Karpas-422 (cell line): Measurements from ENCODE around the gene C4orf50. TPM values are rescaled to one million over a fixed set of nuclear protein-coding genes. Genes with fewer than 3 reads are reported as not detected.

Experiments used
- DNase-seq: peaks from one replicate; pipeline ENCODE4 v3.0.0-alpha.2; 2015
- H2AFZ ChIP-seq: fragments of 200-600 bp; sonication (generic); 2 replicates; pipeline ENCODE4 v1.6.1; 2014; ENCODE audit warnings: antibody characterized with exemption, low read length, mixed read lengths
- H3K27ac ChIP-seq: fragments of 200-600 bp; sonication (generic); 2 replicates; pipeline ENCODE4 v1.5.1; 2014; ENCODE audit warnings: mild to moderate bottlenecking, low read length, moderate library complexity
- H3K27me3 ChIP-seq: fragments of 200-600 bp; sonication (generic); 2 replicates; pipeline ENCODE4 v1.6.1; 2014; ENCODE audit warnings: low read length, mixed read lengths
- H3K36me3 ChIP-seq: fragments of 200-600 bp; sonication (generic); 2 replicates; pipeline ENCODE4 v1.6.1; 2014; ENCODE audit warnings: low read length, mixed read lengths; ENCODE audit not compliant: insufficient read depth
- H3K4me1 ChIP-seq: fragments of 200-600 bp; sonication (generic); 2 replicates; pipeline ENCODE4 v1.6.1; 2014; ENCODE audit warnings: mild to moderate bottlenecking, low read length, mixed read lengths
- H3K4me2 ChIP-seq: fragments of 200-600 bp; sonication (generic); 2 replicates; pipeline ENCODE4 v1.6.1; 2014; ENCODE audit warnings: low read length, low read depth, mild to moderate bottlenecking; ENCODE audit not compliant: poor library complexity, severe bottlenecking
- H3K4me3 ChIP-seq: fragments of 200-600 bp; sonication (generic); 2 replicates; pipeline ENCODE4 v1.5.1; 2014; ENCODE audit warnings: mild to moderate bottlenecking, antibody characterized with exemption, low read length, mixed read lengths
- H3K79me2 ChIP-seq: fragments of 200-600 bp; sonication (generic); 2 replicates; pipeline ENCODE4 v1.6.1; 2014; ENCODE audit warnings: mild to moderate bottlenecking, low read length, mixed read lengths
- H3K9ac ChIP-seq: fragments of 200-600 bp; sonication (generic); 2 replicates; pipeline ENCODE4 v1.6.0; 2014; ENCODE audit warnings: low read length
- H3K9me2 ChIP-seq: fragments of 200-600 bp; sonication (generic), shearing (Covaris generic); replicated peaks from 2 replicates; pipeline ENCODE4 v1.6.0; 2014; ENCODE audit warnings: mild to moderate bottlenecking, low read length, moderate library complexity; ENCODE audit not compliant: insufficient read depth
- H3K9me3 ChIP-seq: fragments of 300-700, 200-600 bp; sonication (generic); 2 replicates; pipeline ENCODE4 v1.6.1; 2014; ENCODE audit warnings: low read length, mixed read lengths
- H4K20me1 ChIP-seq: fragments of 200-600 bp; sonication (generic); 2 replicates; pipeline ENCODE4 v1.6.1; 2014; ENCODE audit warnings: mild to moderate bottlenecking, antibody characterized with exemption, low read length, low read depth; ENCODE audit not compliant: insufficient read depth
- total RNA-seq: library from RNA; depleted of rRNA; stranded (reverse); fragments of >200 nt; shearing (Covaris generic); gene quantifications from 2 replicates; pipeline ENCODE4 v1.2.3, GENCODE V29; 2014; ENCODE audit warnings: low replicate concordance

Gene C4orf50
- total RNA-seq, 1 experiment from 2014 or later = 0.19 TPM

- DNase-seq = no peak
- peaks cover 21% of the 10 kb centered on the region for H3K9me3 ChIP-seq
- peaks cover 24% of the 10 kb centered on the region for H3K4me1 ChIP-seq
- H3K27ac ChIP-seq = no peak overlapping the region
- H2AFZ ChIP-seq = no peak overlapping the region
- peak overlapping the region; percentile 21; the same call in 1 of the 2 replicates for H3K9ac ChIP-seq
- peaks cover 8% of the 10 kb centered on the region; the same call in 1 of the 2 replicates for H3K36me3 ChIP-seq
- no peak overlapping the region for H3K4me3 ChIP-seq
- H3K27me3 ChIP-seq = no peaks in the 10 kb centered on the region
- H4K20me1 ChIP-seq = no peaks in the 10 kb centered on the region
- no peaks in the 10 kb centered on the region for H3K79me2 ChIP-seq
- no peaks in the 10 kb centered on the region for H3K9me2 ChIP-seq
- peak overlapping the region; percentile 64 for H3K4me2 ChIP-seq
These were observed 72.3 kb downstream of the C4orf50 start for GRCh38 chr4:5945936-5946335.

GRCh38 chr4:5945171-5945570, 73.1 kb downstream of the C4orf50 start:
- Histone ChIP-seq H3K9me3 (peaks cover 25% of the 10 kb centered on the region), H3K36me3 (peaks cover 8% of the 10 kb centered on the region; the same call in 1 of the 2 replicates), H3K27me3 (no peaks in the 10 kb centered on the region), H4K20me1 (no peaks in the 10 kb centered on the region), H3K27ac (no peak overlapping the region), H3K4me2 (peak overlapping the region; percentile 64), H3K9me2 (no peaks in the 10 kb centered on the region), H3K79me2 (no peaks in the 10 kb centered on the region), H3K4me3 (peak overlapping the region; percentile 26; the same call in 1 of the 2 replicates), H3K4me1 (peaks cover 31% of the 10 kb centered on the region), H3K9ac (peak overlapping the region; percentile 21; the same call in 1 of the 2 replicates), H2AFZ (no peak overlapping the region)
- DNase-seq = peak; percentile 82

- Histone ChIP-seq H3K79me2 (no peaks in the 10 kb centered on the region), H3K36me3 (peaks cover 8% of the 10 kb centered on the region; the same call in 1 of the 2 replicates), H3K4me3 (no peak overlapping the region), H3K4me2 (no peak overlapping the region), H3K27me3 (no peaks in the 10 kb centered on the region), H3K9me3 (peaks cover 25% of the 10 kb centered on the region), H2AFZ (no peak overlapping the region), H3K27ac (no peak overlapping the region), H3K4me1 (peaks cover 36% of the 10 kb centered on the region), H3K9ac (0 out of 2 replicates have a peak overlapping the region, but pooled peaks have one; percentile 21), H4K20me1 (no peaks in the 10 kb centered on the region), H3K9me2 (no peaks in the 10 kb centered on the region)
- DNase-seq = no peak
These were observed 74.7 kb downstream of the C4orf50 start for GRCh38 chr4:5943561-5943960.

DNA sequence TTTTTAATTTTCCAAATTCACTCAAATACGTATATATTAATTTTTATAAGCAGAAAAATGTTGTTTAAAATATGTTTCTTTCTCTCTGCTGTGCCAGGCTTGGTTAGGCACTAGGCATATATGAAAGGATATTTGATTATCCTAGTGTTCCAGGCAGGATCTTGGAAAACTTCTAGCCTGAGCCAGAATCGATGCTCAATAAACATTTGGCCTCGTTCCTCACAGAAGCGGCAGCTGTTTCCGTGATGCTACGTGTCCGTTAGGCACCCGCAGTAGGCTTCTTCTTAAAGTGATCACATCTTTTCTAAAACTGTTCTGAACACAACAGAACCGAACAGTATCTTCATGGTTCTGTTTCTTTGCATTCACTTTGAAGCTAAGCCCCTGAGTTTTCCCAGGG, 75.3 kb downstream of the C4orf50 start:
- H3K9me3 ChIP-seq = peaks cover 25% of the 10 kb centered on the region
- DNase-seq = no peak
- H3K36me3 ChIP-seq = peaks cover 8% of the 10 kb centered on the region; the same call in 1 of the 2 replicates
- H3K27me3 ChIP-seq = no peaks in the 10 kb centered on the region
- H3K4me2 ChIP-seq = no peak overlapping the region
- no peak overlapping the region for H3K9ac ChIP-seq
- no peak overlapping the region for H3K27ac ChIP-seq
- no peak overlapping the region for H2AFZ ChIP-seq
- H3K9me2 ChIP-seq = no peaks in the 10 kb centered on the region
- H4K20me1 ChIP-seq = no peaks in the 10 kb centered on the region
- peaks cover 36% of the 10 kb centered on the region for H3K4me1 ChIP-seq
- H3K4me3 ChIP-seq = no peak overlapping the region
- no peaks in the 10 kb centered on the region for H3K79me2 ChIP-seq

DNA sequence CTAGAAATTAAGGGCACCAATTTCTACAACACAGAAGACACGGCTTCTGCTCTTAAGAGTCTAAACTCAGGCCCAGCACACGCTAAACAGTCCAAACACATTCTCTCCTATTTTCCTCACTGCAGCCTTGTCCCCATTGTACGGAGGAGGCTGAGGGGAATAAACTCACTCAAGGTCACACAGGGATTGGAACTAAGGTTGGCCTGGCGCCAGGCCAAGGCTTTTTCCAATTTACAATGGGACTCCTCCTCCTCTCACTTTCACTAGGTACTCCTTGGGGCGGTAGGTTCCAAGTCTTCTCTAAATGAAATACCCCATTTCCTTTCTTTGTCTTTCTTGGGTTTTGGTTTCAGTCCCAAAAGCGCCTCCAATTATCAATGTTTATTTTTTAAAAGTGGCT, 76.6 kb downstream of the C4orf50 start:
- H3K4me2 ChIP-seq = no peak overlapping the region
- H3K9ac ChIP-seq = no peak overlapping the region
- H3K9me3 ChIP-seq = peaks cover 24% of the 10 kb centered on the region
- no peaks in the 10 kb centered on the region for H3K9me2 ChIP-seq
- H3K27me3 ChIP-seq = no peaks in the 10 kb centered on the region
- H3K79me2 ChIP-seq = no peaks in the 10 kb centered on the region
- no peak overlapping the region for H2AFZ ChIP-seq
- H4K20me1 ChIP-seq = no peaks in the 10 kb centered on the region
- no peak for DNase-seq
- H3K4me3 ChIP-seq = no peak overlapping the region
- peaks cover 8% of the 10 kb centered on the region; the same call in 1 of the 2 replicates for H3K36me3 ChIP-seq
- no peak overlapping the region for H3K27ac ChIP-seq
- peaks cover 40% of the 10 kb centered on the region for H3K4me1 ChIP-seq

- DNase-seq = peak; percentile 90
- Histone ChIP-seq H3K9ac (no peak overlapping the region), H3K36me3 (peaks cover 8% of the 10 kb centered on the region; the same call in 1 of the 2 replicates), H3K27ac (peak overlapping the region; percentile 49; the same call in 1 of the 2 replicates), H3K4me1 (peaks cover 37% of the 10 kb centered on the region), H3K4me3 (no peak overlapping the region), H2AFZ (no peak overlapping the region), H3K79me2 (no peaks in the 10 kb centered on the region), H3K9me2 (no peaks in the 10 kb centered on the region), H3K9me3 (peaks cover 14% of the 10 kb centered on the region), H3K27me3 (no peaks in the 10 kb centered on the region), H4K20me1 (no peaks in the 10 kb centered on the region), H3K4me2 (peak overlapping the region; percentile 23)
These were observed 77.6 kb downstream of the C4orf50 start for GRCh38 chr4:5940470-5941203.

- no peaks in the 10 kb centered on the region for H3K9me3 ChIP-seq
- no peaks in the 10 kb centered on the region for H3K36me3 ChIP-seq
- no peak overlapping the region for H3K27ac ChIP-seq
- no peak overlapping the region for H2AFZ ChIP-seq
- no peak for DNase-seq
- H3K9ac ChIP-seq = no peak overlapping the region
- no peaks in the 10 kb centered on the region for H3K27me3 ChIP-seq
- no peak overlapping the region for H3K4me2 ChIP-seq
- no peak overlapping the region for H3K4me3 ChIP-seq
- no peaks in the 10 kb centered on the region for H3K9me2 ChIP-seq
- no peaks in the 10 kb centered on the region for H3K79me2 ChIP-seq
- H4K20me1 ChIP-seq = no peaks in the 10 kb centered on the region
- H3K4me1 ChIP-seq = peaks cover 44% of the 10 kb centered on the region
These were observed 84.0 kb downstream of the C4orf50 start for GRCh38 chr4:5933996-5934831.

- no peaks in the 10 kb centered on the region for H3K79me2 ChIP-seq
- no peaks in the 10 kb centered on the region for H3K27me3 ChIP-seq
- H3K36me3 ChIP-seq = no peaks in the 10 kb centered on the region
- H2AFZ ChIP-seq = no peak overlapping the region
- H3K9ac ChIP-seq = no peak overlapping the region
- H3K4me2 ChIP-seq = no peak overlapping the region
- H4K20me1 ChIP-seq = no peaks in the 10 kb centered on the region
- no peak overlapping the region for H3K4me3 ChIP-seq
- no peak overlapping the region for H3K27ac ChIP-seq
- no peaks in the 10 kb centered on the region for H3K9me3 ChIP-seq
- peaks cover 55% of the 10 kb centered on the region for H3K4me1 ChIP-seq
- DNase-seq = no peak
- no peaks in the 10 kb centered on the region for H3K9me2 ChIP-seq
These were observed 85.1 kb downstream of the C4orf50 start for GRCh38 chr4:5933116-5933515.
